Ovary (tissue), 10 donors: ENCODE results near the gene TATDN2. TPM values are rescaled to one million over a fixed set of nuclear protein-coding genes. Genes with fewer than 3 reads are reported as not detected.

ENCODE experiments used
- DNase-seq, 5 donors: peaks; one replicate each; pipeline ENCODE4 v3.0.0-alpha.2; 2019 to 2020
- H3K27ac ChIP-seq, 2 donors: fragments of 200-600 bp; one replicate each; pipeline versions ENCODE4 v1.5.1 to v1.8.0; 2019 to 2022
- H3K27me3 ChIP-seq: fragments of 200-600 bp; one replicate; pipeline ENCODE4 v1.8.0; 2022
- H3K36me3 ChIP-seq: fragments of 200-600 bp; sonication (generic); one replicate; pipeline ENCODE4 v1.5.1; 2019
- H3K4me1 ChIP-seq: one replicate; pipeline ENCODE4 v1.8.1; 2013; ENCODE audit warnings: mild to moderate bottlenecking, moderate library complexity; ENCODE audit not compliant: insufficient read depth
- H3K4me3 ChIP-seq: fragments of 200-600 bp; sonication (generic); one replicate; pipeline ENCODE4 v1.5.1; 2017
- H3K9me3 ChIP-seq, 2 donors: fragments of 200-600 bp in 1 of 2; sonication (generic) in 1 of 2; one replicate each; pipeline versions ENCODE4 v1.5.1 to v1.8.1; 2013 to 2019; ENCODE audit warnings: mild to moderate bottlenecking in 1 of 2, moderate library complexity in 1 of 2
- CTCF ChIP-seq, 3 donors: fragments of 450-650 bp in 2 of 3; fragments of 200-600 bp in 1 of 3; IDR thresholded peaks; one replicate each; pipeline versions ENCODE4 v1.5.1 to v1.8.0; 2016 to 2022; ENCODE audit warnings: antibody characterized with exemption in 3 of 3, mild to moderate bottlenecking in 1 of 3
- EP300 ChIP-seq: sonication (generic); formaldehyde crosslinking; IDR thresholded peaks from one replicate; pipeline ENCODE4 v1.6.1; 2017; ENCODE audit warnings: antibody characterized with exemption
- POLR2A ChIP-seq: fragments of 450-650 bp; IDR thresholded peaks from one replicate; pipeline ENCODE4 v1.6.1; 2017; ENCODE audit warnings: antibody characterized with exemption, mild to moderate bottlenecking, moderate library complexity
- WGBS, 3 donors: extraction: QIAGEN DNeasy Blood & Tissue Kit in 1 of 3; methylation state at CpG; one replicate each; pipeline versions ENCODE4 v1.1.5 to v1.1.7; 2013 to 2017; 5-methylcytosine and 5-hydroxymethylcytosine counted together
- intact Hi-C, 4 donors: fragments of 100-400 bp; cut with DNase I; formaldehyde crosslinking; loops; one replicate each; pipeline versions ENCODE4 v1.11.0 to v1.15.1; 2022 to 2023
- long read RNA-seq, 3 donors: library from polyadenylated mRNA in 2 of 3; unstranded in 2 of 3; transcript quantifications; one replicate each; pipeline ENCODE4 v2.0.0 and lab custom pipeline, GENCODE V29; 2021 to 2026
- polyA plus RNA-seq, 2 donors: library from polyadenylated mRNA; stranded (reverse); fragments of 200-250 nt in 1 of 2; fragments of 350-450 nt in 1 of 2; fragmentation: Illumina TruSeq in 1 of 2; extraction: RNeasy Lipid Tissue Mini Kit (QIAGEN cat#74804) in 1 of 2; gene quantifications; one replicate each; pipeline ENCODE4 v1.2.3, GENCODE V29; 2013 to 2014
- total RNA-seq, 7 donors: library from RNA; depleted of rRNA in 2 of 7; stranded (reverse); fragments of >200 nt in 2 of 7; fragmentation: NEBNext Ultra II Directional in 3 of 7; extraction: Animal tissue kit (Norgen Biotek cat#: 25700) in 3 of 7; gene quantifications; one replicate each; pipeline versions ENCODE4 v1.1.0 to v1.2.4, GENCODE V29; 2016 to 2023
- donor health status: DM: no; HTN: no; CAD: no; lungs with moderate emphysema.
- donor health status: DM: no; HTN: no; CAD: no.
- donor health status: Bipolar disorder and iron deficiency.
- donor health status: DM: yes; HTN: yes; CAD: no.
- donor health status: DM: no; HTN: no; CAD: no.
- donor health status: DM: yes; HTN: yes; CAD: no.

TATDN2 gene
- total RNA-seq (10 to 100 TPM; 17.3 to 46.4 (median 41.2) TPM), polyA plus RNA-seq (10 to 100 TPM; 25.3 to 29.4 TPM)
- long read RNA-seq, donor 1, partial matches to known transcripts: 8 of 8 reads
- long read RNA-seq, donor 1, other reads (novel, unspliced or antisense): 0 of 8 reads
- long read RNA-seq, donor 2, full-length matches to known transcripts: 3 of 16 reads
- long read RNA-seq, donor 2, partial matches to known transcripts: 13 of 16 reads
- long read RNA-seq, donor 2, other reads (novel, unspliced or antisense): 0 of 16 reads
- long read RNA-seq, donor 3, full-length matches to known transcripts: 2 of 30 reads
- long read RNA-seq, donor 3, partial matches to known transcripts: 22 of 30 reads
- long read RNA-seq, donor 3, other reads (novel, unspliced or antisense): 6 of 30 reads

- 0% methylated on average over 43 to 80 of the region's 80 CpGs for WGBS, 3 donors
- Histone ChIP-seq H3K4me1 (peaks cover 9% of the 10 kb centered on the region), H3K27ac (peak within 1 kb of the TSS; percentile 81 to 91), H3K27me3 (no peaks in the 10 kb centered on the region), H3K9me3 (no peaks in the 10 kb centered on the region), H3K36me3 (no peaks in the 10 kb centered on the region), H3K4me3 (peak within 1 kb of the TSS; percentile 75)
- intact Hi-C loops: no loop called here
- no peak for TF ChIP-seq EP300
- peak; percentile 76 for TF ChIP-seq POLR2A
- DNase-seq: peak; percentile 97 to 98 (median 98)
Measured at GRCh38 chr3:10248184-10248983, at the start of gene TATDN2. TATDN2 (plus strand) TSS chr3:10248459; CDS start chr3:10249201, 742 bp downstream.

GRCh38 chr3:10198761-10199649 is 49.3 kb upstream of the TATDN2 start:
- Histone ChIP-seq H3K9me3 (no peaks in the 10 kb centered on the region), H3K27me3 (no peaks in the 10 kb centered on the region), H3K4me3 (no peak overlapping the region), H3K27ac (no peak overlapping the region), H3K36me3 (no peaks in the 10 kb centered on the region), H3K4me1 (peaks cover 8% of the 10 kb centered on the region)
- DNase-seq: no peak
- TF ChIP-seq CTCF (IDR thresholded peaks at IDR 0.05) (no peak), POLR2A (no peak), EP300 (no peak)
- WGBS, 3 donors: 72 to 83% (median 83%) methylated on average over 12 of the region's 12 CpGs
- intact Hi-C loops: no loop called here

- intact Hi-C loops: no loop called here
- Histone ChIP-seq H3K36me3 (no peaks in the 10 kb centered on the region), H3K4me1 (no peaks in the 10 kb centered on the region), H3K4me3 (no peak overlapping the region), H3K27ac (no peak overlapping the region), H3K9me3 (no peaks in the 10 kb centered on the region), H3K27me3 (no peaks in the 10 kb centered on the region)
- TF ChIP-seq CTCF (IDR thresholded peaks at IDR 0.05) (no peak), EP300 (no peak), POLR2A (no peak)
- WGBS, 3 donors: 74 to 80% (median 79%) methylated on average over 2 of the region's 2 CpGs
- DNase-seq: no peak
Measured at GRCh38 chr3:10204921-10205320, 43.3 kb upstream of the TATDN2 start.

GRCh38 chr3:10205451-10206165 is 42.7 kb upstream of the TATDN2 start:
- 70 to 86% (median 74%) methylated on average over 7 of the region's 7 CpGs for WGBS, 3 donors
- Histone ChIP-seq H3K9me3 (no peaks in the 10 kb centered on the region), H3K36me3 (no peaks in the 10 kb centered on the region), H3K27ac (no peak overlapping the region), H3K27me3 (no peaks in the 10 kb centered on the region), H3K4me3 (no peak overlapping the region), H3K4me1 (no peaks in the 10 kb centered on the region)
- no peak for DNase-seq
- intact Hi-C loops: no loop called here
- TF ChIP-seq EP300: no peak
- TF ChIP-seq POLR2A: no peak
- TF ChIP-seq CTCF (IDR thresholded peaks at IDR 0.05): no peak
